ENCODE results near the gene ACVR2B. TPM values are rescaled to one million over a fixed set of nuclear protein-coding genes. Genes with fewer than 3 reads are reported as not detected.
A peak's percentile ranks its signal among the peaks of the same experiment; 100 is the strongest.

Gene ACVR2B
- total RNA-seq, 4 donors from 2014 or later = 2.4 to 12.1 (median 6.3) TPM

GRCh38 chr3:38482951-38483350, 29.3 kb downstream of the ACVR2B start:
- intact Hi-C loops (cut with DNase I; ENCODE audit: low total_unique reads) = loop anchor here (10.0 kb wide), 1 partner anchor 348 kb away; the partner anchor contains the start of genes ACAA1 and MYD88
- Histone ChIP-seq H3K36me3 (peaks cover 0 to 43% of the 10 kb centered on the region in 2 donors), H3K9me3 (no peaks in the 10 kb centered on the region), H3K4me1 (peaks cover 11 to 15% of the 10 kb centered on the region in 2 donors), H3K27me3 (no peaks in the 10 kb centered on the region), H3K27ac (no peak overlapping the region), H3K4me3 (no peak overlapping the region)
- in situ Hi-C loops (cut with MboI; ENCODE audit: low sequenced_read_pairs in 4 of 4) = loop anchor here (5.0 to 25.0 kb wide), 2 partner anchors 136 to 346 kb away; partner anchors contain the start of genes XYLB (in 4 of the 4), ACAA1 (in 3 of the 4) and MYD88 (in 3 of the 4)
- DNase-seq (no peak), ATAC-seq (no peak)
- TF ChIP-seq POLR2A (IDR thresholded peaks at IDR 0.05) = no peak
- TF ChIP-seq, protein P1, sequence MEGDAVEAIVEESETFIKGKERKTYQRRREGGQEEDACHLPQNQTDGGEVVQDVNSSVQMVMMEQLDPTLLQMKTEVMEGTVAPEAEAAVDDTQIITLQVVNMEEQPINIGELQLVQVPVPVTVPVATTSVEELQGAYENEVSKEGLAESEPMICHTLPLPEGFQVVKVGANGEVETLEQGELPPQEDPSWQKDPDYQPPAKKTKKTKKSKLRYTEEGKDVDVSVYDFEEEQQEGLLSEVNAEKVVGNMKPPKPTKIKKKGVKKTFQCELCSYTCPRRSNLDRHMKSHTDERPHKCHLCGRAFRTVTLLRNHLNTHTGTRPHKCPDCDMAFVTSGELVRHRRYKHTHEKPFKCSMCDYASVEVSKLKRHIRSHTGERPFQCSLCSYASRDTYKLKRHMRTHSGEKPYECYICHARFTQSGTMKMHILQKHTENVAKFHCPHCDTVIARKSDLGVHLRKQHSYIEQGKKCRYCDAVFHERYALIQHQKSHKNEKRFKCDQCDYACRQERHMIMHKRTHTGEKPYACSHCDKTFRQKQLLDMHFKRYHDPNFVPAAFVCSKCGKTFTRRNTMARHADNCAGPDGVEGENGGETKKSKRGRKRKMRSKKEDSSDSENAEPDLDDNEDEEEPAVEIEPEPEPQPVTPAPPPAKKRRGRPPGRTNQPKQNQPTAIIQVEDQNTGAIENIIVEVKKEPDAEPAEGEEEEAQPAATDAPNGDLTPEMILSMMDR (IDR thresholded peaks at IDR 0.05 in 4 of 5, conservative IDR thresholded peaks at IDR 0.05 in 1 of 5) = no peak

DNA sequence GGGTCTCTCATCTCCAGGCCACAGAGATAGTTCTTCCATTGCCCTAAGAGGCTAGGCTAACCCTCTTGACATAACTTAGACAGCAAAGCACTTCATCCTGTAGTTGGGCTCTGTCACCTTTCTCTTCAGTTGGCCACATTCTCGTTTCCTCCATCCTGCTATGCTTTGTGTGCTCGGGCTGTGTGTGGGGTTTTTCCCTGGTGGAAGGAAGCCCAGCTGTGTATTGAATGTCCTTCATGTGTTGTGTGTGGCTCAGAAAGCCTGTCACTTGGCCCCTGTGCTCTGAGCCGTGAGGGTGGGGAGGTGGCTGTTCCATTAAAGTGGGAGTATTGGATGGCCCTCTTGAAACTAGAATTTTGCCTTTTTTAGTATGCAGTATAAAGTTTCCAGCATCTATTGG, 33.6 kb downstream of the ACVR2B start:
- Histone ChIP-seq H3K27ac (peak overlapping the region in 2 of 4 donors; percentile 31 to 56), H3K4me3 (no peak overlapping the region), H3K36me3 (peaks cover 0 to 19% of the 10 kb centered on the region in 2 donors), H3K4me1 (peaks cover 21 to 44% of the 10 kb centered on the region in 2 donors), H3K9me3 (no peaks in the 10 kb centered on the region), H3K27me3 (no peaks in the 10 kb centered on the region)
- peak; percentile 48 to 68 for ATAC-seq
- intact Hi-C loops (cut with DNase I; ENCODE audit: low total_unique reads) (loop anchor here (10.0 kb wide), 1 partner anchor 353 kb away; the partner anchor contains the start of genes ACAA1 and MYD88), in situ Hi-C loops (cut with MboI; ENCODE audit: low sequenced_read_pairs in 4 of 4) (loop anchor here in 3 of 4 donors (25.0 kb wide), 1 partner anchor 350 kb away; the partner anchor contains the start of genes ACAA1 (in 3 of the 3) and MYD88 (in 3 of the 3))
- TF ChIP-seq, protein P1 (IDR thresholded peaks at IDR 0.05 in 4 of 5, conservative IDR thresholded peaks at IDR 0.05 in 1 of 5) = no peak
- no peak for TF ChIP-seq POLR2A (IDR thresholded peaks at IDR 0.05)
- no peak for DNase-seq

GRCh38 chr3:38488949-38489348, 35.3 kb downstream of the ACVR2B start:
- Histone ChIP-seq H3K27me3 (no peaks in the 10 kb centered on the region), H3K4me3 (no peak overlapping the region), H3K4me1 (peaks cover 30 to 54% of the 10 kb centered on the region in 2 donors), H3K9me3 (no peaks in the 10 kb centered on the region), H3K27ac (no peak overlapping the region), H3K36me3 (peaks cover 0 to 5% of the 10 kb centered on the region in 2 donors)
- TF ChIP-seq POLR2A (IDR thresholded peaks at IDR 0.05) = no peak
- TF ChIP-seq, protein P1 (IDR thresholded peaks at IDR 0.05 in 4 of 5, conservative IDR thresholded peaks at IDR 0.05 in 1 of 5) = no peak
- ATAC-seq (no peak), DNase-seq (no peak)
- in situ Hi-C loops (cut with MboI; ENCODE audit: low sequenced_read_pairs in 4 of 4) = loop anchor here in 3 of 4 donors (25.0 kb wide), 1 partner anchor 352 kb away; the partner anchor contains the start of genes ACAA1 (in 3 of the 3) and MYD88 (in 3 of the 3)
- intact Hi-C loops (cut with DNase I; ENCODE audit: low total_unique reads) = loop anchor here (10.0 kb wide), 1 partner anchor 354 kb away; the partner anchor contains the start of genes ACAA1 and MYD88

GRCh38 chr3:38489766-38490165, 36.1 kb downstream of the ACVR2B start:
- Histone ChIP-seq H3K27me3 (no peaks in the 10 kb centered on the region), H3K4me1 (peaks cover 30 to 54% of the 10 kb centered on the region in 2 donors), H3K4me3 (no peak overlapping the region), H3K9me3 (no peaks in the 10 kb centered on the region), H3K36me3 (no peaks in the 10 kb centered on the region), H3K27ac (peak overlapping the region in 2 of 4 donors; percentile 5 to 21)
- in situ Hi-C loops (cut with MboI; ENCODE audit: low sequenced_read_pairs in 4 of 4) = loop anchor here in 3 of 4 donors (25.0 kb wide), 1 partner anchor 352 kb away; the partner anchor contains the start of genes ACAA1 (in 3 of the 3) and MYD88 (in 3 of the 3)
- DNase-seq (no peak), ATAC-seq (peak in 1 of 2 donors; percentile 65)
- intact Hi-C loops (cut with DNase I; ENCODE audit: low total_unique reads) = loop anchor here (10.0 kb wide), 1 partner anchor 355 kb away; the partner anchor contains the start of genes ACAA1 and MYD88
- TF ChIP-seq, protein P1 (IDR thresholded peaks at IDR 0.05 in 4 of 5, conservative IDR thresholded peaks at IDR 0.05 in 1 of 5) = no peak
- no peak for TF ChIP-seq POLR2A (IDR thresholded peaks at IDR 0.05)
